HG03060 (cell line): ENCODE data around the gene PRKCE.

Experiments used
- ATAC-seq: cut with Tn5 transposase; IDR thresholded peaks from one replicate; pipeline ENCODE4 v1.9.1; 2021; ENCODE audit warnings: low read depth, moderate number of reproducible peaks; ENCODE audit not compliant: unreplicated experiment

Gene PRKCE

DNA sequence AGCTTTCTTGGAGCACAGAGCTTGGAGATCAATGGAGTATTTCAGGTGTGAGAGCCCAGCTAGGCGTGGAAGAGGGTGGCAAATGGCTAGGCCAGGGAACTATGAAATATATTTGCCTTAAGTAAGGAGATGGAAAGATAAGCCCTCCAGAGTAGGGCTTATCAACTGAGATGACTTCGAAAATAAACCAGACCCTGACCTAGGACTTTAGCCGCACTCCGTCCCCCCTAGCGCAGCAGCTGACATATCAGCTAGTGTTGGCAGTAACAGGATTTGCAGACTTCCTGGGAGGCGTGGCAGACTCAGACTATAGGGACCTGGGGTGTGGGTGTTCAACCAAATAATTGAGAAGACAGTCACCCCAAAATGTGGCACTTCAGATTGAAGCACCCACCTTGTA, 518.0 kb downstream of the PRKCE start:
- no peak for ATAC-seq

DNA sequence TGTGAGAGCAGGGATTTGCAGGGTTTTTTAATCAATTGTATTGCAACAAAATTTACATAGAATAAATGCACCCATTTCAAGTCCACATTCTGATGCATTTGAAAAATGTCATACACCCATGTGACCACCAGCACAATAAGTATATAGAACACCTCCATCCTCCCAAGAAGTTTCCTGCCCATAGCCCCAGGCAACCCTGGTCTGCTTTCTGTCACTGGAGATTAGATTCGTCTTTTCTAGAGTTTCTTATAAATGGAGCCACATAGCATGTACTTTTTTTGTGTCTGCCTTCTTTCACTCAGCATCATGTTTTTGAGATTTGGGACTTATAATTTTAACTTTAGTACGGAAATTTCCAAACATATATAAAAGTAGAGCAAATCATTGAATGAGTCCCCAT, 518.6 kb downstream of the PRKCE start:
- ATAC-seq = no peak

DNA sequence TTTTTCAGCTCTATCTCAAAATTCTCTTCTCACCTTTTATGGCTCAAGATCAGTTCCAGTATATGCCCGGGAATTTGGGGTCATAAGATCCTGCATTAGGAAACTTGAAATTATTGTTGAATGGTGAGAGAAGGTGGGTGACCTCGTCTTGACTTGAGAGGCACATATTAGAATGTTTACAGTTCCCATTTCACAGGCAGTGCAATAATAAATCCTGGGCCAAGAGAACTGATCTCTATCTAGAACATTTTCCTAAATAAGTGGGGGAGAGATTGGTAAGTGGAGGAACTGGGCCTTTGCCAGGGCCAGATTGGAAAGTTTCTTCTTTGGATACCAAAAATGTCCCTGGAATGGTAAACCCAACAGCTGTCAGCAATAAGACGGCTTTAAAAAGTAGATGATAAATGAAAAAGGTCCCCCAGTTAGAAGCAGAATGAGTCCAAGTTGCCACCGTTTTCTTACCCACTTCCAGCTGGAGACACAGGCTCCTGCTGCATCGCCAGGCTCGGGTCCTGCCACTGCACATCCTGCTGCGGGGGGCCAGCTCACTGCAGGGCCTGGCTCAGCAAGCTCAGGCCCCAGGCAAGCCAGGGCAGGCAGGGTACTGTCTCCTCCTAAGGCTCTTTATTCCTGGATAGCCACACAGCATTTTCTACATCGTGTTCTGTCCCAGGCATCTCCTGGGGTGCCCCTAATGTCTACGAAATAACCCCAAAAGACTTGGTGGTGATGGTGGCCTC, 519.3 kb downstream of the PRKCE start:
- ATAC-seq = no peak

DNA sequence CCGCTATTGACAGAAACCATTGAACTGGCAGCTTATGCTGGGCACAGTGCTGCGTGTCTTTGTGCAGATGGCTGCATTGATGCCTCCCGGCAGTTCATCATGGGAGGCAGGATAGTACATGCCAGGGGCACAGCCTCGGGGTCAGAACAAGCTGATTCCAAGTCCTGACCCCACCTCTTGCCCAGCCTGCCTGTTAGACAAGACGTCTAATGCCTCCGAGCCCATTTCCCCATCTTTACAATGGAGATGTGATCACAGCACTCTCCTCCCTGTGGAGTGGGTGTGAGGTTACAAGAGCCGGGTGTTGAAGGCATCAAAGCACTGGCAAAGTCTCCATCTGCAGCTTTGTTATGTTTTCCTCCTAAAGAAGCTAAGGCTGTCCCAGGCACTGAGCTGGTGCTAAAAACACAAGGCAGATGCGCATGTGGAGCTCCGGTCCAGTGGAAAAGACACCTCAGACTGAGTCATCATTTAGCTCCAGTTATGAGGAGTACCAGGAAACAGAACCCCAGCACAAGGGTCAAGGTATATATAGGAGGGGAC, 520.0 kb downstream of the PRKCE start:
- ATAC-seq = no peak

DNA sequence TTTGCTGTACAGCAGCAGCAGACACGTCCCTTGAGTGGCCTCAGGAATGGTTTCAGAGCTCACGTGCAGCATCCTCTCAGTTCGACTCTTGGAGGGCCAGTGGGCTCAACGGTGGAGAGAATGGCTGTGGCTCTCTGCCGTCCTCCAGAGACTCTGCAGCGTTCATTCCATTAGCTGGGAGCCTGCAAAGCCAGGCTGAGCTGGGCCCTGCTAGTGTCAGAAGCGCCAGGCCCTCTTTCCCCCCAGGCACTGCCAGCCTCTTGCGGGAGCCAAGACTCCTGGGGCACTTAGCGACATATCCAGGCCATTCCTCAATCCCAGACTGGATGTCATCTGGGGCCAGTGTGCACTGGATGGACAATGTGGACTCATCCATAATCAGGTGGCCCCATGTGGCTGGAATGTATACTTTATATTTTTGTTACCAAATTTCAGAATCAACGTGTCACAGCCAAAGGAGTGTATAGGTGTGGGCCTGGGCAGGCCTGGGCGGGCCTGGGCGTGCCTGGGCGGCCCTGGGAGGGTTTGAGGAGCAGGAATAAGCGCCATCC, 520.6 kb downstream of the PRKCE start:
- no peak for ATAC-seq

DNA sequence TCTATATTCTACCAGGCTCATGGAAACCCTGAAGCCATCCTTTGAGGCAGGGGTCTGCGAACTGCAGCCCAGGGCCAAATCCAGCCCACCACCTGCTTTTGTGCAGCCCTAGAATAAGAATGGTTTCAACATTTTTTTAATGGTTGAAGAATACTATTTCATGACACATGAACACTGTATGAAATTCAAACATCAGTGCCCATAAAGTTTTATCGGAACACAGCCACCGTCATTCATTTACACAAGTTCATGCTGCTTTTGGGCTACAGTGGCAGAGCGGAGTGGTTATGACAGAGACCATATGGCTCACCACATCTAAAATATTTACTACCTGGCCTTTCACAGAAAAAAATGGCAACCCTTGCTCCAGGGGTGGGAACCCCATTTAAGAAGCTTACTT, 521.6 kb downstream of the PRKCE start:
- no peak for ATAC-seq

DNA sequence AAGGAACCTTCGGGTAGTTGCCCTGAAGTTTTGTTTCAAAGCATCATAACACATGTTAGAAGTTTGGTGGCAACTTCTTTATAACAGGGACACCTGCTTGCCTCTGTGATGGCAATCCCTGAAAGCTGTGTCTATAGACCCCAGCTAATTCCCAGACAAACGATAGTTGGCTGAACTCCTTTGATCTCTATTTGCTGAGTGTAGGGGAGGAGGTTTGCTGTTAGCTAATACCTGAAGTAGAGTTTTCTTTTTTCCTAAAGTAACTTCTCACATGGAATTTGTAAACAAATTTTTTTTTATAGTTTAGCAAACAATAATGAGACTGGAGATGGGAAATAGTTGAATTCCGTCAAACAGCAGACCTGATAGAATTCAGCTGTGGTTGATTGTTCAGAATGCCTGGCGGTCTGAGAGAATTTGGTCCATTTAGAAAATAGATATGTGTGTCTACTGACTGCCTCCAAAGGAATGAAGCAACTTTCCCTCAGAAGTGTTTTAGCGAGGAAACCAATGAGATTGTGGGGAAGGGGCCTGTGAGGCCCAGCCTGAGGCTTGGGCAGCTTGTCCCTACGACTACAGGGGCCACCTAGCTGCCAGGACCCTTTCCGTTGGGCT, 522.3 kb downstream of the PRKCE start:
- ATAC-seq = no peak

DNA sequence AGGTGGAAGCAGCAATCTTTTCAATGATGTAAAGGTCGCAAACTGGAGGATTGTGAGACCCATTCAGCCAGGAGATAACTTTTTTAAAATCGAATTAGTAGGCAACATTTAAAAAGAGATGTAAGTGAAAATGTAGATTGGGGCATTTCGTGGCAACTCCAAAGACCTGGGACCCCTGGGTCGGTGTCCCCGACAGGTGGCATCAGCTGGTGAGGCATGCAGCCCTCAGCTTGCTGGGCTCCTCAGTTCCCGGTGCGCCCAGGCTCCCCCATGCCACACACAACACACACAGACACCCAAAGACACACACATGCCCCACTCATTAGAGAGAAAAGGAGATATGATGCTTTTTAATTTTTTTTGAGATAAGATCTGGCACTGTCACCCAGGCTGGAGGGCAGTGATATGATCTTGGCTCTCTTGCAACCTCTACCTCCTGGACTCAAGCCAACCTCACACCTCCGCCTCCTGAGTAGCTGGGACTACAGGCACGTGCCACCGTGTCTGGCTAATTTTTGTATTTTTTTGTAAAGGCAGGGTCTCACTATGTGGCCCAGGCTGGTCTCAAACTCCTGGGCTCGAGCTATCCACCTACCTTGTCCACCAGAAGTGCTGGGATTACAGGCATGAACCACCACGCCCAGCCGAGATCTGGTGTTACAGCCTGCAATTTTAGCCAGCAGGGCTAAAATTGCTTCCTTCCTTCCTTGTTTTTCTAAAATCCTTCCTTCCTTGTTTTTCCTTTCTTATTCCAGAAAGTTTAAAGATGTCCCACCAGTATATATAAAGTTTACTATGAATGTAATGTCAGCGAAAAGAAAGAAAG, 523.1 kb downstream of the PRKCE start:
- ATAC-seq = no peak

DNA sequence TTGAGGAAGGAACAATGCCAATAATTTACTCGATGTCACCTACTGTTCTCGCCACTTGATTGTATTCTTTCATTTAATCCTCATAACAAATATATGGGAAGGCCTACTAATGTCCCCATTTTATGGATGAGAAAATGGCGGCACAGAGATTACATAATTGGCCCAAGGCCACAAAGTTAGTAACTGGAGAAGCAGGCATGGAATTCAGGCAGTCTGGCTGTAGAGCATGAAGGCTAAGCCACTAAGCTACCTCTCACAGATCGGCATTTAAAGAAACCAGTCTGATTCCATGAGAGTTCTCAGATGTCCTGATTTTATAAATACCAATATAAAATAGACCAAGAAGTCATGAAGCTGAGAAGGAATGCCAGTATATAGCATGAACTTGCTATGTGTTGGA, 523.9 kb downstream of the PRKCE start:
- no peak for ATAC-seq

DNA sequence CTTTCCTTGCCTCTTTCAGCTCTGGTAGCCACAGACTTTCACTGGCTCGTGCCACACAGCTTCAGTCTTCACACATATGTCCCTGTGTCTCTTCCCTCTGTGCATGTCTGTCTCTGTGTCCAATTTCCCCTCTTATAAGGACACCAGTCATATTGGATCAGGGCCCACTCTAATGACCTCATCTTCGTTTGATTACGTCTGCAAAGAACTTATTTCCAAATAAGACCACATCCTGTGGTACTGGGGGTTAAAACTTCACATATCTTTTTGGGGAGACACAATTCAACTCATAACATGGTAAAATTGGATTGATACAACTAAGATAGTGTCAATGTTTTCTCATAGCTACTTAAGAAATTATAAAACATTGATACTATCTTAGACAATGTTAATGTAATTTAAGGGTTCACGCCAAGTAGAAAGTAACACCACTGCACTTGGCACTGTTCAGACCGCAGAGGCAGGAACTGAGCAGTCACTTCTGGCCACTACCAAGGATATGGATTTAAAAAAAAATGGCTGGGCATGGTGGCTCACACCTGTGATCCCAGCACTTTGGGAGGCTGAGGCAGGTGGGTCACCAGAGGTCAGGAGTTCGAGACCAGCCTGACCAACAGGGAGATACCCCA, 526.1 kb downstream of the PRKCE start:
- ATAC-seq = no peak

DNA sequence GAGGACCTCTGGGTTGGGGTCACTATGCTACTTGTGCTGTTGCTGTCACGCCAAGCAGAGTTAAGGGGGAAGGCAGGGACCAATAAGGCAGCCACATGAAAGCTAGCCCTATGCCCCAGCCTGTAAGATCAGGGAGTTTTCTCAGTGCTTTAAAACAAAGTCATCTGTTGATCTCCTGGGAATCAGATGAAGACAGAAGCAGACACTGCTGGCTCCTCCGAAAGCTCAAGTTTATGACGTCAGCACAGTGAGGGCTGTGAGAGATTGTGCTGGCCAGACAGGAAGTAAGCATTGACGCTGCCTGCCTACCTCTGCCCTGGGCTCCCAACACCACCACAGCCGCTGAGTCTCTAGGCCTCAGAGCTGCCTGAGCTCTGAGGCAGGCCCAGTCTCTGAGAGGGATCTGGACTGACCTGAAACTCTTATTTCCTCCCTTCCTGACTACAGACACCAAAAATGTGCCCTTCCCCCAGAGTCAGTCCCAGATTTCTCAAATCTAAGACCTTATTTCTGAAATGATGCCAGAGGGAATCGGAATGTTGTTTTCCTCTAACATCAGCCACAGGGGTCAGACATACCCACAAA, 527.7 kb downstream of the PRKCE start:
- ATAC-seq = no peak

DNA sequence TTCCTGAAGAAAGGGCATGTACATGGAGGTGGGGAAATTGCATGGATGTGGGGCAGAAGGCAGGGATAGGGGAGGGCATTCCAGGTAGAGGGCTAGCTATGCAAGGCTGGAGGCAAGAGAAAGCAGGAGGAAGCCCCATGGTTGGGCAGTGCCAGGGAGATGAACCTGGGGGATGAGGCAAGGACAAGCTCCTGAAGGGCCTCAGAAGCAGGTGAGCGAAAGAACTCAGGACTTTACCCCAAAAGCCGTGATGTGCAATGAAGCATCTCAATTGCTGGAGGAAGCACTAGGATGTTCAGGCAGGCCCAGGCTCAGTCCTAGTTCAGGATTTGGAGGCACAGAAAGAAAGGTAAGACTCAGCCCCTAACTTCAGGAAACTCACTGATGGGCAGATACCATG, 528.7 kb downstream of the PRKCE start:
- ATAC-seq = no peak

DNA sequence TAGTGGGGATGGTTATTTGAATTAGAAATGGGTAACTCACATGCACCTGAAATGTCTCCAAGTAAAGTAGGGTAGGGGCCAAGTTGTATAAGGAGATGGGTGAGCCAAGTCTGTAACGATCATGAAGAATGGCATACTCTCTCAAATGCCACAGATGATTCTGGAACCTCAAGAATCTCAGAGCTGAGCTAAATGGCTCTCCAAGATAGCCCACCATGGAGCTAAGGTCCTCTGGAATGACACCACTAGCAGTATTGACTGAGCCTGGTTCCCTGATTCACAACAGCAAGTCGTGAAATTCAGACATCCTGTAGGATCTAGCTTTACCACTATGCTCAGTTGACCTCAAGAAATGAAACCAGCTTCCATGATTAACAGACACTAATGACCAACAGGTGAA, 529.8 kb downstream of the PRKCE start:
- ATAC-seq = no peak

DNA sequence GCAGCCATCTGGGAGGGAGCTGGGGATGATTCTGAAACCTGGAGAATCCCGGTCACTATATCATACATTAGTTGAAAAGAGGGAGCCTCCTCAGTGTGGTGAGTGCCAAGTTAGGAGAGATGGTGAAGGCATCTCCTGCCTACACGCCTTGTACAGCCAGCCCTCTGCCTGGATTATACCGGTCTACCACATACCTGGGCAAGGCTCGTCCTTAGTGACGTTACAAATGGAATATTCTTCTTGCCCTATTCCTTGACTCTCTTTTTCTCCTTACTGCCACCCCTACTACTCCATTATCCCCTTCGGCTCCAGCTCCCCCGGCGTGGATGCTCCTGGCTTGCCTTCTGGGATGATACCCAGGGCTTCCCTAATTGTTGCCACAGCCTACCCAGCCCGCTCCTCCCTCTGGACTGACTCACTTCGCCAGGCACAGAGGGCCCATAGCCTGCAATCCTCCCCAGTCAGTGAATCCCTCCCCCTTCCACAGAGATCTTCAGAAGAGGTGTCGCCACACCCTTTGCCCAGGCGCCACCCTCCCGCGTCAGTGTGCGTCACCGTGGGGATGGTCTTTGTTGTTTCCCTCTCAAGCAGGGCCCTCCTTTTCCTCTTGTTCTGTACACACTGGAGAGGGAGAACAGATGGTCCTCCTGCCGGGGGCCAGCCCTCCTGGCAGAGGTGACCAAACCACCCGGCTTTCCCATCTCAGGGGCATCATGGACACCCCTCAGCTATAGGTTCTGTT, 530.5 kb downstream of the PRKCE start:
- ATAC-seq = no peak

DNA sequence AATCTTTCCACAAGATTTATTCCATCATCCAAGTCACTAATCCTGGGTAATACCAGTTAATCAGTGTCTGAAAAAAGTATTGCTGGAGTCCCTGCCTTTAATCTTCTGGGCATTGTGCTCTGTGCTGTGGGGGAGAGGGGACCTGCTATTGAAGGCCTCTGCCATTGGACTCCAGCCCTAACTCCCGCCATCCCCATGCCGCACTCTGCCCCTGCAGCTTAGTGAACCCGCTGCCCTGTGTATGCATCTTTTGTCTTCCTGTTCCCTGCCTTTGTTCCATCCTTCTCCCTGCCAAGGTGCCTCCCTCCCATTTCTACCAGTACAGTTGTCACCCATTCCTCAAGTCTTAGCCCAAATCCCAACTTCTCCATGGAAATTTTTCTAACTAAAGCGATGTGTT, 532.0 kb downstream of the PRKCE start:
- no peak for ATAC-seq

DNA sequence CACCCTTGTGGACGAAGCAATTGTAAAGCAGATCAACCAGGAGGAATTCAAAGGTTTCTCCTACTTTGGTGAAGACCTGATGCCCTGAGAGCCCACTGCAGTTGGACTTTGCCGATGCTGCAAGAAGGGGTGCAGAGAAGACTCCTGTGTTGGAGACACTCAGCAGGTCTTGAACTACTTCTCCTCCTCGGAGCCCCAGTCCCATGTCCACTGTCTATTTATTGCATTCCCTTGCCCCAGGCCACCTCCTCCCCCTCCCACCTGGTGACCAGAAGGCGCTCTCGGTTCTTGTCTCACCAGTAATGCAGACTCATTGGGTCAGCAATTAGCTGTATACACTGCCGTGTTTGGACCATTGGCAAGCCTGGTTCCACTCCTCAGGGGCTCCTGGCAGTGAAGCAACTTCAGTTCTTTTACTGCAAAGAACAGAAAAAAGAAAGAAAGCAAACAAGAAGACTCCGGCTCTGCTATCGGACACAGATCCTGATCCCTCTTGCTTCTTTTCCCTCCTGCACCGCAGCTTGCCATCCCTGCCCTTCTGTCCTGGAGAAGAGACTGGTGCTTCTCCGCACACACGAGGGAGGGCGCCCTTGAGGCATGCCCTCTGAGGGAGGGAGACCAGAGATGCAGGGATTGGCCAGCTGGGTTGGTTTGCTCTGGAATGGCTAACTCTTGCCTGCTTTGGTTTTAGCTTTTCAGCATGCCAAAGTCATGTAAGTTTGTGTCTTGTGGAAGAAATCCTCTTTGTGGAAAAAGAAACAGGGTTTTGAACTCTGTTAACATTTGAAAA, 533.5 kb downstream of the PRKCE start:
- ATAC-seq = no peak

DNA sequence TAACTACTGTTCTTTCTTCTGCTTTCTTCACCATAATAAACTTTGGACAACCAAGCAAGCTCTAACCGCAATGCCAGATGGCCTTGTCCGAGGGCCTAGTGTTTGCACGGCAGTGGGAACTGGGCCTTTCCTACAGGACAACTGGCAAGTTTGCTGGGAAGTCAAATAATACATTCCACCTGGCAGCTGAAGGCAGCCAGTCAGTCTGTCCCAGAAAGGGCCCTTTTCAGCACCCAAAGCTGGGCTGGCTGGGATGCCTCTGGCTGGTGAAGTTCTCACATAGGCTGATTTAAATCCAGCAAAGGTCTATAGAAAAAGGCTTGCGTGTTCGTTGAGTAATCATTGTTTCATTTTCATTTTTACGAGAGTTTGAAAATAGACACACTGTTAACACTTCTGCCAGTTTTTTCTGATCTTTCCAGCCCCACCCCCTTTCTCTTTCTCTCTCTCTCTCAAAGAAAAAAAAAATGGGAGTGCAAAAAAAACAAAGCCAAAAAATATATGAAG, 535.7 kb downstream of the PRKCE start:
- ATAC-seq = peak; percentile 87

DNA sequence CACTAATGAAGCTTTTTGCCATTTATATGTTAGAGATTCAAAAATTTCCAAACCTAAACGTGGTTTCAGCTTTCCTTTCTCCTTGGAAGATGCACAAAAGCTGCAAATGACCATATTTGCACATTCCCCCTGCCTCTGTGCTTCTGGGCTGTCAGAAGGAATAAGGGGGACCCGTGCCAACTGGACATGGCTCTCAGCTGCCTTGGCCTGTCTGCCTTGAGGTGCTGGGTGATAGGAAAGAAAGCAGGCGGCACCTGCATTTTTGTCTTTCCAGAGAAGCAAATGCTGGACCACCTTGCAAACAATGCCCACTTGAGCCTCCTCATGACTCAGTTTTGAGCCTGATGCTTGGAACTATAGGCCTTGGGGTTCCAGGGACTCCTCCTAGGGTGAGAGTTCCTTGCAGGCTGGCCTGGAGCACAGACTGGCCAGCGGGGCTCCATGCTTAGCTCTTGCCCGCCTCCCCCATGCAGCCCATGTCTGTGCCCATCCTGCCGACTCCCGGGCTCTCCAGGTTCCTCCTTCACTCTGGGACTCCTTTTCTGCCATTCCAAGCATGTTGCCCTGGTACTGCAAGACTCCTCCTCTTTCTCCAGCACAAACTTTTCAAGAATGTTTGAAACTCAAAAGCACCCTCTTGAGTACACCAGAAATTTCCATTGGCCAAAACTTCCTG, 536.7 kb downstream of the PRKCE start:
- no peak for ATAC-seq
